ENCODE data around the gene MAP3K9.

Gene MAP3K9

DNA sequence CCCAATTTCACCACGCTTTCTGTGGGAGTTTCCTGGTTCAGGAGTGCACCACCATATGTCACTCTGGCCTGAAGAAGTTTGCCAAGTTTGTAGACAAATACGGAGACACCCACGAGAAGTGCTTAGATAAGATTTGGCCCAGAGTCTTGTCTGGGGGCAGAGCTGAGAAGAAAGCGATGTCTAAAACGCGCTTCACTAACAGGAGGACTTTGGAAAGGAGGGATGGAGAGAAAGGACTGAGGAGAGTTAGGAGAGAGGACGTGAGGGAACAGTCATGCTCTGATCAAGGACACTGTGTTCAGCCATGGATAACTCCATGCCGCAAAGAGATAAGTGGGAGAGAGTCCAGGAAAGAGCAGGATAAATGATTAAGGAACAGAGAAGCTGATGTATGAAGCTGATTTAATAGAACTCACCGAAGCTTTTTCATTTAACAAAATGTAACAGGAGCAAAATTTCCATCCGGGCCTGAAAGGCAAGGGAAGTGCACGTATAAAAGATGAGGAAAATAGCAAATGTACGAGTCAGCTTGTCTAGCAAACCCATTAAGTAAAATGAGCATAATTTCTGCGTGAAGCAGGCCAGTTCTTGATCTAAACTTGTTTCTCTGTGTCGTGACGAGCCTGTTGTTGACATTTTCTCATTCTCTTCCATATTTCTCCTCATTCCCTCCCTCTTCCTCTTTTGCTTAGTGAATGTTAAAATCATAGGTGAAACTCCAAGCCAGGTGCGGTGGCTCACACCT lies 23.4 kb upstream of the MAP3K9 start:
- ChIA-PET CTCF (interaction anchor here (0.7 to 1.4 kb wide), 2 partner anchors 9 to 17 kb away, joined by 3 read pairs; no protein-coding TSS in a partner anchor), POLR2A (ENCODE audit: low non-redundant PET) (interaction anchor here (1.4 kb wide), 1 partner anchor 11 kb away, joined by 4 read pairs; no protein-coding TSS in a partner anchor)
- no peak overlapping the region for H3K27ac ChIP-seq
- TF ChIP-seq, protein P1, sequence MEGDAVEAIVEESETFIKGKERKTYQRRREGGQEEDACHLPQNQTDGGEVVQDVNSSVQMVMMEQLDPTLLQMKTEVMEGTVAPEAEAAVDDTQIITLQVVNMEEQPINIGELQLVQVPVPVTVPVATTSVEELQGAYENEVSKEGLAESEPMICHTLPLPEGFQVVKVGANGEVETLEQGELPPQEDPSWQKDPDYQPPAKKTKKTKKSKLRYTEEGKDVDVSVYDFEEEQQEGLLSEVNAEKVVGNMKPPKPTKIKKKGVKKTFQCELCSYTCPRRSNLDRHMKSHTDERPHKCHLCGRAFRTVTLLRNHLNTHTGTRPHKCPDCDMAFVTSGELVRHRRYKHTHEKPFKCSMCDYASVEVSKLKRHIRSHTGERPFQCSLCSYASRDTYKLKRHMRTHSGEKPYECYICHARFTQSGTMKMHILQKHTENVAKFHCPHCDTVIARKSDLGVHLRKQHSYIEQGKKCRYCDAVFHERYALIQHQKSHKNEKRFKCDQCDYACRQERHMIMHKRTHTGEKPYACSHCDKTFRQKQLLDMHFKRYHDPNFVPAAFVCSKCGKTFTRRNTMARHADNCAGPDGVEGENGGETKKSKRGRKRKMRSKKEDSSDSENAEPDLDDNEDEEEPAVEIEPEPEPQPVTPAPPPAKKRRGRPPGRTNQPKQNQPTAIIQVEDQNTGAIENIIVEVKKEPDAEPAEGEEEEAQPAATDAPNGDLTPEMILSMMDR (conservative IDR thresholded peaks at IDR 0.05; ENCODE audit: low read depth): no peak
- no peak for DNase-seq (ENCODE audit: low spot score)

DNA sequence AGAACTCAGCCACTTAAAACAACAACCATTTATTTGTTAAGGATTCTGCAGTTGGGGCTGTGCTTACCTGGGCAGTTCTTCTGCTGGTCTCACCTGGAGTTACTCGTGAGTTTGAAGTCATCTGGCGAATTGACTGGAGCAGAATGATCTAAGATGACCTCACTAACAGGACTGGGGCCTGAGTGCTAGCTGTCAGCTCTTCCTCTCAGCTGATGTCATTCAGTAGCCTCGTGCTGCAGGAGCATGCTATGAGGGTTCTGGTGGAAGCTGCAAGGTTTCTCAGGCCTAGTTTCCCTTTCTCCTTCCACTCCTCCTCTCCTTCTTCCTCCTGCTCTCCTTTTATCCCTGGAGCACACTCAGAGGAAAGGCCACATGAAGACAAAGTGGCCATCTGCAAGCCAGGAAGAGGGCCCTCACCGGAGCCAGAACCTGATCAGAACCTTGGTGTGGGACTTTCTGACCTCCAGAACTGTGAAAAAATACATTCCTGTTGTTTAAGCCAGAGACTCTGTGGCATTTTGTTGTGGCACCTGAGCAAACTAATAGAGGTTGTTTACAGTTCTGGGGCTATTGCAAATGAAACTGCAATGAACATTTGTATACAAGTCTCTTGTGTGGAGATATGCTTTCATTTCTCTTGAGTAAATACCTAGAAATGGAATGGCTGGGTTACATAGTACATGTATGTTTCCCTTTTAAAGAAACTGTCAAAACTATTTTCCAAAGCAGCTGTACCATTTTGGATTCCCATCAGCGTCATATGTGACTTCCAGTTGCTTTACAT lies 21.9 kb upstream of the MAP3K9 start:
- TF ChIP-seq, protein P1 (conservative IDR thresholded peaks at IDR 0.05; ENCODE audit: low read depth): no peak
- no peak for DNase-seq (ENCODE audit: low spot score)
- H3K27ac ChIP-seq: no peak overlapping the region
- POLR2A ChIA-PET (ENCODE audit: low non-redundant PET): no interaction called here
- CTCF ChIA-PET: interaction anchor here (0.6 to 1.4 kb wide), 4 partner anchors 7 to 291 kb away, joined by 3 to 4 read pairs (median 3); no protein-coding TSS in a partner anchor

DNA sequence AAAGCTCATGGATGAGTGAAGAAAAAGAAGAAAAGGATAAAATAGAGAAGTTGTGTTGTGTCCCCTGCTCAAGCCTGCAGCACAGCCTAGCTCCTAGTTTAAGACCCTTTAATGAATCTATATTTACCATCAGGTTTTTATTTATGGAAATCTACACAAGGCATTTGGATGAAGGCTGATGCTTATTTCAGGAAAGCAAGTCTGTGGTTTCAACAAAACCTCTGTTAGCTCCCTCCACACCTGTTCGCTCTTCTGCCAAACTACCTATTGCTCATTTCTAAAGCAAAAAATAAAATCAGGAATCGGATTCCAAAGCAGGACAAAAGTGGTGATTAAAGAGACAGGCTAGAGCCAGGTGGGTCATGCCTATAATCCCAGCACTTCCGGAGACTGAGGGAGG lies 18.9 kb upstream of the MAP3K9 start:
- DNase-seq (ENCODE audit: low spot score): no peak
- ChIA-PET CTCF (interaction anchor here (0.6 to 0.9 kb wide), 3 partner anchors 11 to 388 kb away, joined by 3 read pairs; no protein-coding TSS in a partner anchor), POLR2A (ENCODE audit: low non-redundant PET) (no interaction called here)
- H3K27ac ChIP-seq: no peak overlapping the region
- TF ChIP-seq, protein P1 (conservative IDR thresholded peaks at IDR 0.05; ENCODE audit: low read depth): no peak

DNA sequence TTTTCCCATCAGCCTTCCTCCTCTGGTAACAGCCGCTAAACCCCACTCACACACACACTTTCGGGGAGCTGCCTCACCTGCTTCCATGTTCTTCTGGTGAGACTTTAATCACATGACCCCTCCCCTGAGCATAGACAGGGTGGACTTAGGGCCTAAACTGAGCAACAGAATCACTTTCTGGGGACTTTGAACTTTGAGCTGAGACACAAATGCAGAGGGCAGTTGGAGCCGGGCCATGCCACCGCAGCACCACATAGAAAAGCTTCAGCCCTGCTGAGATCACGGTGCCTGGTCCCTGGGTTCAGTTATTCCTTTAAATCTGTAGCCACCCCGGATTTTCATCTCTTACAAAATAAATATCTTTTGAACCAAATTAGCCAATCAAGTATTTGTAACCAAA lies 18.4 kb upstream of the MAP3K9 start:
- TF ChIP-seq, protein P1 (conservative IDR thresholded peaks at IDR 0.05; ENCODE audit: low read depth): no peak
- no peak for DNase-seq (ENCODE audit: low spot score)
- ChIA-PET CTCF (interaction anchor here (0.5 to 0.9 kb wide), 4 partner anchors 10 to 388 kb away, joined by 3 read pairs; no protein-coding TSS in a partner anchor), POLR2A (ENCODE audit: low non-redundant PET) (no interaction called here)
- H3K27ac ChIP-seq: no peak overlapping the region

DNA sequence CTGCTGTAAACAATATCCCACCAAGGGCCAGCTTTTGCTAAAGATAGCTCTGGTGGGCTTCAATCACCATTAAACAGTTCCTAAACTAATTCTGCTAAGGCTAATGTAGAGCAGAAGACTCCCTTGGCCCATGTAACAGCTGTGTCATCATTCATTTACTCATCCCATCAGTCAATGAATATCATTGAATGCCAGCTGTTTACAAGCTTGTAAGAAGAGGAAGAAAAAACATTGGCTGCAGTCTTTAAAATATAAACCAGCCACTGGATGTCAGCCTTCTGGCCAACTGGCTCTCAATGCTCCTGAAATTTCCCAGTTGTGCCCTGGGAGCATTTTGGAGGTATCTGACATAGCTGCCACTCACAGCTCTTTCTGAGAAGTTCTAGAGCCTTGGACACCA lies 18.0 kb upstream of the MAP3K9 start:
- TF ChIP-seq, protein P1 (conservative IDR thresholded peaks at IDR 0.05; ENCODE audit: low read depth): no peak
- H3K27ac ChIP-seq: no peak overlapping the region
- CTCF ChIA-PET: interaction anchor here (0.5 to 0.9 kb wide), 3 partner anchors 10 to 41 kb away, joined by 3 read pairs; no protein-coding TSS in a partner anchor
- POLR2A ChIA-PET (ENCODE audit: low non-redundant PET): no interaction called here
- no peak for DNase-seq (ENCODE audit: low spot score)

DNA sequence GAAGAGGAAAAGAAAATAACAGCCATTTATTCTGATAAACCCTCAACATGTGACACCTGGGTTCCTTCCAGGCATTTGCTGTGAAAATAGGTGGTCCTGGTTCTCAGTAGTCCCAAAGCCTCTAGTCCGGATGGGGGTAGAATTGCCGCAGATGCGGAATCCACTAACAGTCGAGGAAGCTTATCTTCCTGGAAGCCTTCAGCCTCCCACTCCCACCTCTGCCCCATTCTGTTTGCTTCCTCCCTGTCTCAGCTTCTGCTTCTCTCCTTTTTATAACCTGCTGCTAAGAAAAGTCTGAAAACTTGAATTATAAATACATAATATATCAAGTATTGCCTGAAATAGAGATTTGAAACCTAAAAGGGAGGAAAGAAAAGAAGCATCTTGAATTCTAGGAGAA lies 14.0 kb upstream of the MAP3K9 start:
- ChIA-PET CTCF (interaction anchor here (0.7 to 1.2 kb wide), 5 partner anchors 9 to 150 kb away, joined by 3 to 4 read pairs (median 3); no protein-coding TSS in a partner anchor), POLR2A (ENCODE audit: low non-redundant PET) (no interaction called here)
- H3K27ac ChIP-seq: no peak overlapping the region
- no peak for DNase-seq (ENCODE audit: low spot score)
- TF ChIP-seq, protein P1 (conservative IDR thresholded peaks at IDR 0.05; ENCODE audit: low read depth): no peak

Data from RWPE1 (cell line).